Measurements from ENCODE around the gene RAD51B. TPM values are rescaled to one million over a fixed set of nuclear protein-coding genes. Genes with fewer than 3 reads are reported as not detected.

Gene RAD51B
- total and polyA plus RNA-seq, 9 of the 15 experiments (the other 6 are each of a cell fraction or from before 2014, with no cell fraction given) = 8.5 to 17.3 (median 11.3) TPM

GRCh38 chr14:67889455-67889854, 69.9 kb downstream of the RAD51B start:
- no peak for TF ChIP-seq TCF3 (CRISPR knock-in tag; IDR thresholded peaks at IDR 0.05)
- TF ChIP-seq ZNF384 (IDR thresholded peaks at IDR 0.05; ENCODE audit: low read depth, low read length) = no peak
- TF ChIP-seq U2AF2 (optimal IDR thresholded peaks at IDR 0.05; ENCODE audit: low read depth, low read length) = no peak
- TF ChIP-seq SAFB2 (IDR thresholded peaks at IDR 0.05; ENCODE audit: borderline replicate concordance, low read depth, low read length, severe bottlenecking) = no peak
- TF ChIP-seq ZNF778 (CRISPR knock-in tag; IDR thresholded peaks at IDR 0.05) = no peak
- no peak for TF ChIP-seq KAT8 (IDR thresholded peaks at IDR 0.05; ENCODE audit: low read depth)
- FAIRE-seq (no peak), DNase-seq (ENCODE audit: extremely low read depth in 1 of 4, low spot score in 3 of 4) (no peak), ATAC-seq (no peak)
- H3K9me3 ChIP-seq (replicated peaks; ENCODE audit: control insufficient read depth, insufficient read depth, low read depth, low read length) = no peaks in the 10 kb centered on the region
- in situ Hi-C loops (cut with MboI) = no loop called here
- no peak overlapping the region for H2AFZ ChIP-seq (ENCODE audit: low read depth, low read length)
- no peaks in the 10 kb centered on the region for H3K27me3 ChIP-seq (ENCODE audit: control insufficient read depth in 2 of 2, insufficient read depth in 2 of 2, low read length in 2 of 2)
- no peaks in the 10 kb centered on the region for H3K36me3 ChIP-seq (ENCODE audit: control insufficient read depth, insufficient read depth, low read length)
- H3K27ac ChIP-seq (ENCODE audit: extremely low read depth, low read depth, low read length) = no peak overlapping the region
- H3K79me2 ChIP-seq (ENCODE audit: control insufficient read depth, insufficient read depth, low read length) = no peaks in the 10 kb centered on the region
- BruUV-seq (replicated peaks) = no TSS peak
- no peak overlapping the region for H3K9ac ChIP-seq (ENCODE audit: insufficient read depth in 1 of 2, low read depth in 2 of 2, low read length in 2 of 2)
- no peaks in the 10 kb centered on the region for H4K20me1 ChIP-seq (replicated peaks; ENCODE audit: control insufficient read depth, insufficient read depth, low read length)
- 81% methylated on average over 4 of the region's 4 CpGs for WGBS (ENCODE audit: insufficient coverage, low coverage, missing lambda C conversion rate)
- no peaks in the 10 kb centered on the region for H3K4me1 ChIP-seq (replicated peaks in 1 of 2; ENCODE audit: control insufficient read depth in 2 of 2, insufficient read depth in 2 of 2, low read length in 2 of 2)
- intact Hi-C loops (cut with micrococcal nuclease) = no loop called here
- H3K4me3 ChIP-seq = no peak overlapping the region
- no peaks in the 10 kb centered on the region for H3K9me1 ChIP-seq (ENCODE audit: control insufficient read depth, insufficient read depth, low read length)
- ChIA-PET CTCF (ENCODE audit: low intra/inter-chr PET ratio) (no interaction called here), POLR2A (no interaction called here)
- H3K4me2 ChIP-seq (ENCODE audit: insufficient read depth, low read length) = no peak overlapping the region

GRCh38 chr14:67892466-67893100, 73.0 kb downstream of the RAD51B start:
- ChIA-PET POLR2A (interaction anchor here (1.0 to 1.2 kb wide), 3 partner anchors 11 to 23 kb away, joined by 3 to 4 read pairs (median 3); no protein-coding TSS in a partner anchor), CTCF (ENCODE audit: low intra/inter-chr PET ratio) (no interaction called here)
- Histone ChIP-seq H3K27ac (ENCODE audit: extremely low read depth, low read depth, low read length) (no peak overlapping the region), H3K9me3 (replicated peaks; ENCODE audit: control insufficient read depth, insufficient read depth, low read depth, low read length) (no peaks in the 10 kb centered on the region), H3K4me2 (ENCODE audit: insufficient read depth, low read length) (no peak overlapping the region), H3K36me3 (ENCODE audit: control insufficient read depth, insufficient read depth, low read length) (no peaks in the 10 kb centered on the region), H3K4me1 (replicated peaks in 1 of 2; ENCODE audit: control insufficient read depth in 2 of 2, insufficient read depth in 2 of 2, low read length in 2 of 2) (no peaks in the 10 kb centered on the region), H2AFZ (ENCODE audit: low read depth, low read length) (no peak overlapping the region), H4K20me1 (replicated peaks; ENCODE audit: control insufficient read depth, insufficient read depth, low read length) (no peaks in the 10 kb centered on the region), H3K9ac (ENCODE audit: insufficient read depth in 1 of 2, low read depth in 2 of 2, low read length in 2 of 2) (no peak overlapping the region), H3K9me1 (ENCODE audit: control insufficient read depth, insufficient read depth, low read length) (no peaks in the 10 kb centered on the region), H3K79me2 (ENCODE audit: control insufficient read depth, insufficient read depth, low read length) (no peaks in the 10 kb centered on the region), H3K4me3 (no peak overlapping the region), H3K27me3 (ENCODE audit: control insufficient read depth in 2 of 2, insufficient read depth in 2 of 2, low read length in 2 of 2) (no peaks in the 10 kb centered on the region)
- no TSS peak for BruUV-seq (replicated peaks)
- FAIRE-seq (no peak), DNase-seq (ENCODE audit: extremely low read depth in 1 of 4, low spot score in 3 of 4) (no peak), ATAC-seq (no peak)
- 70% methylated on average over 1 of the region's 1 CpG for WGBS (ENCODE audit: insufficient coverage, low coverage, missing lambda C conversion rate)
- in situ Hi-C loops (cut with MboI) (no loop called here), intact Hi-C loops (cut with micrococcal nuclease) (no loop called here)
- no peak for TF ChIP-seq NCOA4 (IDR thresholded peaks at IDR 0.05; ENCODE audit: partially characterized antibody)
- no peak for TF ChIP-seq BDP1 (IDR thresholded peaks at IDR 0.05; ENCODE audit: insufficient read depth, insufficient read length)
- TF ChIP-seq ASH1L (IDR thresholded peaks at IDR 0.05; ENCODE audit: borderline replicate concordance, low read depth, partially characterized antibody) = no peak
- TF ChIP-seq SUPT5H (IDR thresholded peaks at IDR 0.05) = no peak
- no peak for TF ChIP-seq MNT (conservative IDR thresholded peaks at IDR 0.05)
- no peak for TF ChIP-seq ZNF586 (CRISPR knock-in tag; conservative IDR thresholded peaks at IDR 0.05)
- TF ChIP-seq ZBTB7A (IDR thresholded peaks at IDR 0.05; ENCODE audit: borderline replicate concordance, control insufficient read depth, low read depth, low read length) = no peak
- TF ChIP-seq FOXA1 (IDR thresholded peaks at IDR 0.05; ENCODE audit: borderline replicate concordance) = no peak

Measured in K562 (cell line).